ACC112 (cell line): ENCODE results near the gene IL20RB.
A peak's percentile ranks its signal among the peaks of the same experiment; 100 is the strongest.

Experiments used
- H2AFZ ChIP-seq: fragments of 200-600 bp; sonication (generic); one replicate; pipeline ENCODE4 v1.6.0; 2017; ENCODE audit warnings: antibody characterized with exemption, low read length; ENCODE audit not compliant: unreplicated experiment
- H3K27ac ChIP-seq: fragments of 200-600 bp; sonication (generic); 2 replicates; pipeline ENCODE4 v1.5.1; 2014; ENCODE audit warnings: low read depth, mild to moderate bottlenecking, antibody characterized with exemption, low read length, moderate library complexity
- H3K27me3 ChIP-seq: fragments of 200-600 bp; sonication (generic); 2 replicates; pipeline ENCODE4 v1.6.1; 2014; ENCODE audit warnings: mild to moderate bottlenecking, antibody characterized with exemption, low read length, moderate library complexity, mixed read lengths; ENCODE audit not compliant: insufficient read depth
- H3K36me3 ChIP-seq: fragments of 200-600 bp; sonication (generic); 2 replicates; pipeline ENCODE4 v1.6.1; 2016; ENCODE audit warnings: mild to moderate bottlenecking, antibody characterized with exemption, low read length, moderate library complexity, mixed read lengths; ENCODE audit not compliant: insufficient read depth
- H3K4me1 ChIP-seq: fragments of 200-600 bp; sonication (generic); one replicate; pipeline ENCODE4 v1.6.1; 2016; ENCODE audit warnings: low read length, mixed read lengths; ENCODE audit not compliant: insufficient read depth, unreplicated experiment, control insufficient read depth
- H3K4me3 ChIP-seq: fragments of 200-600 bp; sonication (generic); 2 replicates; pipeline ENCODE4 v1.5.1; 2014; ENCODE audit warnings: mild to moderate bottlenecking, low read depth, low read length
- H3K79me2 ChIP-seq: fragments of 200-600 bp; sonication (generic); one replicate; pipeline ENCODE4 v1.6.0; 2016; ENCODE audit warnings: low read length; ENCODE audit not compliant: control insufficient read depth, unreplicated experiment, insufficient read depth

The IL20RB gene

GRCh38 chr3:137026701-137027100 is 68.9 kb downstream of the IL20RB start:
- no peak overlapping the region for H3K27ac ChIP-seq
- no peak overlapping the region for H2AFZ ChIP-seq
- no peaks in the 10 kb centered on the region for H3K79me2 ChIP-seq
- peaks cover 10% of the 10 kb centered on the region; the same call in 1 of the 2 replicates for H3K27me3 ChIP-seq
- no peaks in the 10 kb centered on the region for H3K4me1 ChIP-seq
- H3K4me3 ChIP-seq, result no peak overlapping the region
- no peaks in the 10 kb centered on the region for H3K36me3 ChIP-seq

GRCh38 chr3:137032465-137033120 is 74.8 kb downstream of the IL20RB start:
- Histone ChIP-seq H2AFZ (peak overlapping the region; percentile 65), H3K27ac (no peak overlapping the region), H3K4me1 (no peaks in the 10 kb centered on the region), H3K36me3 (no peaks in the 10 kb centered on the region), H3K4me3 (peak overlapping the region; percentile 75), H3K27me3 (peaks cover 14% of the 10 kb centered on the region; the same call in 1 of the 2 replicates), H3K79me2 (no peaks in the 10 kb centered on the region)

GRCh38 chr3:137035631-137036030 is 77.8 kb downstream of the IL20RB start:
- no peak overlapping the region for H3K27ac ChIP-seq
- H2AFZ ChIP-seq, result no peak overlapping the region
- H3K36me3 ChIP-seq, result no peaks in the 10 kb centered on the region
- H3K4me3 ChIP-seq, result no peak overlapping the region
- H3K4me1 ChIP-seq, result no peaks in the 10 kb centered on the region
- no peaks in the 10 kb centered on the region for H3K79me2 ChIP-seq
- peaks cover 14% of the 10 kb centered on the region; the same call in 1 of the 2 replicates for H3K27me3 ChIP-seq

- Histone ChIP-seq H3K4me3 (no peak overlapping the region), H3K27me3 (peaks cover 8% of the 10 kb centered on the region), H2AFZ (no peak overlapping the region), H3K36me3 (no peaks in the 10 kb centered on the region), H3K79me2 (no peaks in the 10 kb centered on the region), H3K4me1 (no peaks in the 10 kb centered on the region), H3K27ac (no peak overlapping the region)
These were observed 81.8 kb downstream of the IL20RB start for GRCh38 chr3:137039570-137039969.

- Histone ChIP-seq H3K36me3 (no peaks in the 10 kb centered on the region), H3K27ac (no peak overlapping the region), H3K79me2 (no peaks in the 10 kb centered on the region), H3K4me3 (no peak overlapping the region), H3K4me1 (no peaks in the 10 kb centered on the region), H3K27me3 (peaks cover 16% of the 10 kb centered on the region), H2AFZ (no peak overlapping the region)
These were observed 83.5 kb downstream of the IL20RB start for GRCh38 chr3:137041251-137041650.

- Histone ChIP-seq H2AFZ (no peak overlapping the region), H3K27ac (no peak overlapping the region), H3K4me3 (no peak overlapping the region), H3K36me3 (no peaks in the 10 kb centered on the region), H3K27me3 (peaks cover 20% of the 10 kb centered on the region), H3K4me1 (no peaks in the 10 kb centered on the region), H3K79me2 (no peaks in the 10 kb centered on the region)
These were observed 83.9 kb downstream of the IL20RB start for GRCh38 chr3:137041686-137042085.

- H3K79me2 ChIP-seq, result no peaks in the 10 kb centered on the region
- no peaks in the 10 kb centered on the region for H3K36me3 ChIP-seq
- no peaks in the 10 kb centered on the region for H3K4me1 ChIP-seq
- H2AFZ ChIP-seq, result no peak overlapping the region
- no peak overlapping the region for H3K27ac ChIP-seq
- H3K4me3 ChIP-seq, result no peak overlapping the region
- H3K27me3 ChIP-seq, result peaks cover 40% of the 10 kb centered on the region
These were observed 89.0 kb downstream of the IL20RB start for GRCh38 chr3:137046747-137047146.

GRCh38 chr3:137047240-137047639 is 89.5 kb downstream of the IL20RB start:
- H2AFZ ChIP-seq, result no peak overlapping the region
- no peak overlapping the region for H3K27ac ChIP-seq
- no peaks in the 10 kb centered on the region for H3K36me3 ChIP-seq
- H3K4me3 ChIP-seq, result no peak overlapping the region
- no peaks in the 10 kb centered on the region for H3K4me1 ChIP-seq
- no peaks in the 10 kb centered on the region for H3K79me2 ChIP-seq
- peaks cover 40% of the 10 kb centered on the region for H3K27me3 ChIP-seq

- H3K4me3 ChIP-seq, result no peak overlapping the region
- H3K27me3 ChIP-seq, result peaks cover 28% of the 10 kb centered on the region; the same call in 1 of the 2 replicates
- H3K36me3 ChIP-seq, result no peaks in the 10 kb centered on the region
- no peak overlapping the region for H2AFZ ChIP-seq
- no peak overlapping the region for H3K27ac ChIP-seq
- H3K79me2 ChIP-seq, result no peaks in the 10 kb centered on the region
- no peaks in the 10 kb centered on the region for H3K4me1 ChIP-seq
These were observed 92.5 kb downstream of the IL20RB start for GRCh38 chr3:137050281-137050680.

GRCh38 chr3:137052298-137052697 is 94.5 kb downstream of the IL20RB start:
- no peak overlapping the region for H3K4me3 ChIP-seq
- no peaks in the 10 kb centered on the region for H3K79me2 ChIP-seq

More at GRCh38 chr3:137052298-137052697, 94.5 kb downstream of the IL20RB start:
- H3K27ac ChIP-seq, result no peak overlapping the region
- no peaks in the 10 kb centered on the region for H3K4me1 ChIP-seq
- H3K27me3 ChIP-seq, result peaks cover 33% of the 10 kb centered on the region
- no peaks in the 10 kb centered on the region for H3K36me3 ChIP-seq
- H2AFZ ChIP-seq, result no peak overlapping the region
